Measurements from ENCODE around the gene TBC1D7. TPM values are rescaled to one million over a fixed set of nuclear protein-coding genes. Genes with fewer than 3 reads are reported as not detected.

Gene TBC1D7
- total RNA-seq, 1 donor from 2014 or later: 40.2 TPM

DNA sequence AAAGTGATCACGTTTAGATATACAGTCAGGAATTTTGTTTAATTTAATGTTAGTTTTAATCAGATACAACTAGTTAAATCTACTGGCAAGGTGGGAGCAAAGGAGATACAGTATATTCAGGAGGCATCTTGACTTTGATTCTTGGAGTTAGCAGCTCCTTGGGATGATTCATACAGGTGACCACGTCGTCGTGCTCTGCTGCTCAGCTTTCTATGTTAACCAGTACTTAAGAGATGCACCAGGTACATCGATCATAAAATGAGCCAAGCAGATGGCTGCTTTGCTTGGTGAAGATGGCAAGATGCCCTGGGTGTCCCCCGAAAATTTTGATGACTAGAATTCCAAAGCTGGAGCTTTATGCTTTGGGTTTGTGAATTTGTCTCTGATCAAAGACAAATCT, 64.7 kb downstream of the TBC1D7 start:
- TF ChIP-seq, protein P1, sequence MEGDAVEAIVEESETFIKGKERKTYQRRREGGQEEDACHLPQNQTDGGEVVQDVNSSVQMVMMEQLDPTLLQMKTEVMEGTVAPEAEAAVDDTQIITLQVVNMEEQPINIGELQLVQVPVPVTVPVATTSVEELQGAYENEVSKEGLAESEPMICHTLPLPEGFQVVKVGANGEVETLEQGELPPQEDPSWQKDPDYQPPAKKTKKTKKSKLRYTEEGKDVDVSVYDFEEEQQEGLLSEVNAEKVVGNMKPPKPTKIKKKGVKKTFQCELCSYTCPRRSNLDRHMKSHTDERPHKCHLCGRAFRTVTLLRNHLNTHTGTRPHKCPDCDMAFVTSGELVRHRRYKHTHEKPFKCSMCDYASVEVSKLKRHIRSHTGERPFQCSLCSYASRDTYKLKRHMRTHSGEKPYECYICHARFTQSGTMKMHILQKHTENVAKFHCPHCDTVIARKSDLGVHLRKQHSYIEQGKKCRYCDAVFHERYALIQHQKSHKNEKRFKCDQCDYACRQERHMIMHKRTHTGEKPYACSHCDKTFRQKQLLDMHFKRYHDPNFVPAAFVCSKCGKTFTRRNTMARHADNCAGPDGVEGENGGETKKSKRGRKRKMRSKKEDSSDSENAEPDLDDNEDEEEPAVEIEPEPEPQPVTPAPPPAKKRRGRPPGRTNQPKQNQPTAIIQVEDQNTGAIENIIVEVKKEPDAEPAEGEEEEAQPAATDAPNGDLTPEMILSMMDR (IDR thresholded peaks at IDR 0.05; ENCODE audit: borderline replicate concordance): no peak
- intact Hi-C loops (cut with micrococcal nuclease): no loop called here
- Histone ChIP-seq H3K4me1 (peaks cover 10% of the 10 kb centered on the region), H3K27ac (replicated peaks) (no peak overlapping the region), H3K4me3 (no peak overlapping the region), H3K36me3 (peaks cover 14% of the 10 kb centered on the region), H3K9me3 (replicated peaks) (no peaks in the 10 kb centered on the region), H3K27me3 (ENCODE audit: low read depth) (no peaks in the 10 kb centered on the region)
- DNase-seq: no peak

- peaks cover 14% of the 10 kb centered on the region for H3K4me1 ChIP-seq
- DNase-seq: no peak
- no peaks in the 10 kb centered on the region for H3K9me3 ChIP-seq (replicated peaks)
- H3K4me3 ChIP-seq: no peak overlapping the region
- H3K36me3 ChIP-seq: peaks cover 14% of the 10 kb centered on the region
- TF ChIP-seq, protein P1 (IDR thresholded peaks at IDR 0.05; ENCODE audit: borderline replicate concordance): no peak
- H3K27me3 ChIP-seq (ENCODE audit: low read depth): no peaks in the 10 kb centered on the region
- intact Hi-C loops (cut with micrococcal nuclease): no loop called here
- no peak overlapping the region for H3K27ac ChIP-seq (replicated peaks)
Measured at GRCh38 chr6:13262302-13263230, 65.8 kb downstream of the TBC1D7 start.

DNA sequence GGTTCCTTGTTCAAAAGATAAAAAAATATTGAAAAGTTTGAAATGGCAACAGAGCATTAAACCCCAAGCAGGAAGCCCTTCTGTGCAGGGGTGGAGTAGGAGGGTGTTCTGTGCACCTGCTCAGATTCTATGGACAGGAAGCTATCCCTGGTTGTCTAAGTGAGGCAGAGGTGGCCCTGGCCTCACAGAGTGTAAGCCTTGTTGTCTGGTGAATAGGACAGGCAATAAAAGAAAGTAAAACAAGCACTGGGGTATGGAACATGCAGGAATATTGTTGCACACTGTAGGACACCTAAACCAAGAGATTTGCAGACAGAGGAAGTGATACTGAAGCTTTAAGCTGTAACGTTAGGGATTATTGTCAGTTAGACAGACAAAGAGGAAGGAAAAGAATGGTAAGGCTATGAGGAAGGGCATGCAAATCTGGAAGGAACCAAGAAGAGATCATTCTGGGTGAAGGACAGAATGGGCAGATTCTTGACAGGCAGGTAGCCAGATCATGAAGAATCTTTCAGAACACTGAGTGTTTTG, 66.8 kb downstream of the TBC1D7 start:
- H3K27ac ChIP-seq (replicated peaks): no peak overlapping the region
- intact Hi-C loops (cut with micrococcal nuclease): no loop called here
- no peak for DNase-seq

GRCh38 chr6:13260831-13261230, 67.5 kb downstream of the TBC1D7 start:
- TF ChIP-seq, protein P1 (IDR thresholded peaks at IDR 0.05; ENCODE audit: borderline replicate concordance): no peak
- Histone ChIP-seq H3K4me1 (peaks cover 26% of the 10 kb centered on the region), H3K36me3 (peaks cover 4% of the 10 kb centered on the region), H3K4me3 (no peak overlapping the region), H3K27ac (replicated peaks) (no peak overlapping the region), H3K27me3 (ENCODE audit: low read depth) (no peaks in the 10 kb centered on the region), H3K9me3 (replicated peaks) (peaks cover 12% of the 10 kb centered on the region)
- intact Hi-C loops (cut with micrococcal nuclease): no loop called here
- no peak for DNase-seq

More for the DNA sequence above, 66.8 kb downstream of the TBC1D7 start:
- Histone ChIP-seq H3K27me3 (ENCODE audit: low read depth) (no peaks in the 10 kb centered on the region), H3K4me1 (peaks cover 20% of the 10 kb centered on the region), H3K36me3 (peaks cover 11% of the 10 kb centered on the region), H3K9me3 (replicated peaks) (peaks cover 5% of the 10 kb centered on the region), H3K4me3 (no peak overlapping the region)
- TF ChIP-seq, protein P1 (IDR thresholded peaks at IDR 0.05; ENCODE audit: borderline replicate concordance): no peak

- H3K36me3 ChIP-seq: no peaks in the 10 kb centered on the region
- intact Hi-C loops (cut with micrococcal nuclease): no loop called here
- H3K27ac ChIP-seq (replicated peaks): no peak overlapping the region
- peaks cover 16% of the 10 kb centered on the region for H3K9me3 ChIP-seq (replicated peaks)
- H3K27me3 ChIP-seq (ENCODE audit: low read depth): no peaks in the 10 kb centered on the region
- H3K4me3 ChIP-seq: no peak overlapping the region
- TF ChIP-seq, protein P1 (IDR thresholded peaks at IDR 0.05; ENCODE audit: borderline replicate concordance): no peak
- DNase-seq: no peak
- peaks cover 31% of the 10 kb centered on the region for H3K4me1 ChIP-seq
Measured at GRCh38 chr6:13260101-13260598, 68.2 kb downstream of the TBC1D7 start.
